HEK293 (cell line): ENCODE results near the gene TRPV2.

Experiments used
- CTCF ChIA-PET: fragments of 350-600 bp; formaldehyde crosslinking; extraction: SDS; loops from one replicate; lab custom pipeline; 2021; ENCODE audit warnings: antibody characterized with exemption; lab: Yijun Ruan, JAX
- POLR2A ChIA-PET: fragments of 300-600 bp; formaldehyde crosslinking; extraction: SDS; loops from one replicate; lab custom pipeline; 2020; ENCODE audit warnings: antibody characterized with exemption, inconsistent platforms; lab: Yijun Ruan, JAX
- H3K27ac ChIP-seq: fragments of 200-500 bp; sonication (Bioruptor generic); 2 replicates; pipeline ENCODE4 v1.5.1; 2014; ENCODE audit warnings: low read depth, low read length, control low read depth, inconsistent platforms; ENCODE audit errors: extremely low read depth
- H3K36me3 ChIP-seq, 2 experiments: fragments of 200-500 bp in 1 of 2; sonication (Bioruptor generic) in 1 of 2; 1 replicate in 1 of 2; 2 replicates in 1 of 2; pipeline ENCODE4 v1.5.1; 2014 to 2017; ENCODE audit warnings: inconsistent platforms in 2 of 2, low read length in 2 of 2; ENCODE audit not compliant: control insufficient read depth in 2 of 2, insufficient read depth in 1 of 2
- H3K4me1 ChIP-seq: fragments of 200-500 bp; sonication (Bioruptor generic); 2 replicates; pipeline ENCODE4 v1.5.1; 2014; ENCODE audit warnings: mild to moderate bottlenecking, low read length, inconsistent platforms; ENCODE audit not compliant: control insufficient read depth, insufficient read depth
- H3K4me3 ChIP-seq: 2 replicates; pipeline ENCODE4 v1.5.1; 2011; ENCODE audit warnings: low read depth, mild to moderate bottlenecking, control low read depth, low read length, moderate library complexity
- H3K9me3 ChIP-seq: fragments of 200-500 bp; sonication (Bioruptor generic); 2 replicates; pipeline ENCODE4 v1.5.1; 2014; ENCODE audit warnings: low read depth, low read length, inconsistent platforms; ENCODE audit not compliant: control insufficient read depth, insufficient read depth
- FEZF1 ChIP-seq: fragments of 450-650 bp; formaldehyde crosslinking; IDR thresholded peaks from 2 replicates; pipeline ENCODE4 v1.5.1; 2016; ENCODE audit warnings: missing biosample characterization, missing genetic modification characterization
- GLIS1 ChIP-seq: fragments of 450-650 bp; formaldehyde crosslinking; IDR thresholded peaks from 2 replicates; pipeline ENCODE4 v1.5.1; 2016; ENCODE audit warnings: missing biosample characterization, missing genetic modification characterization
- HOXA7 ChIP-seq: sonication (generic); formaldehyde crosslinking; IDR thresholded peaks from 2 replicates; pipeline ENCODE4 v1.8.1; 2022; ENCODE audit warnings: missing genetic modification reagents, borderline replicate concordance
- KLF1 ChIP-seq: fragments of 450-650 bp; formaldehyde crosslinking; IDR thresholded peaks from 2 replicates; pipeline ENCODE4 v1.5.1; 2016; ENCODE audit warnings: missing biosample characterization, missing genetic modification characterization
- SALL2 ChIP-seq: fragments of 450-650 bp; formaldehyde crosslinking; IDR thresholded peaks from 2 replicates; pipeline ENCODE4 v1.5.0; 2017; ENCODE audit warnings: missing biosample characterization, mild to moderate bottlenecking, missing genetic modification characterization, borderline replicate concordance
- SCRT2 ChIP-seq: fragments of 450-650 bp; formaldehyde crosslinking; IDR thresholded peaks from 2 replicates; pipeline ENCODE4 v1.5.1; 2016; ENCODE audit warnings: missing biosample characterization, missing genetic modification characterization
- SP7 ChIP-seq: fragments of 450-650 bp; formaldehyde crosslinking; IDR thresholded peaks from 2 replicates; pipeline ENCODE4 v1.5.1; 2016; ENCODE audit warnings: missing biosample characterization, missing genetic modification characterization
- ZBTB1 ChIP-seq: fragments of 450-650 bp; formaldehyde crosslinking; IDR thresholded peaks from 2 replicates; pipeline ENCODE4 v1.5.1; 2016; ENCODE audit warnings: missing biosample characterization, missing genetic modification characterization
- ZBTB17 ChIP-seq: fragments of 450-650 bp; formaldehyde crosslinking; IDR thresholded peaks from 2 replicates; pipeline ENCODE4 v1.5.1; 2016; ENCODE audit warnings: missing biosample characterization, missing genetic modification characterization
- ZEB2 ChIP-seq: fragments of 450-650 bp; formaldehyde crosslinking; IDR thresholded peaks from 2 replicates; pipeline ENCODE4 v1.5.1; 2016; ENCODE audit warnings: missing biosample characterization, missing genetic modification characterization
- ZFP69B ChIP-seq: fragments of 450-650 bp; formaldehyde crosslinking; IDR thresholded peaks from 2 replicates; pipeline ENCODE4 v1.5.1; 2016; ENCODE audit warnings: missing biosample characterization, missing genetic modification characterization
- ZIC2 ChIP-seq: fragments of 450-650 bp; formaldehyde crosslinking; IDR thresholded peaks from 2 replicates; pipeline ENCODE4 v1.5.1; 2016; ENCODE audit warnings: missing biosample characterization, missing genetic modification characterization
- ZNF146 ChIP-seq: fragments of 450-650 bp; formaldehyde crosslinking; IDR thresholded peaks from 2 replicates; pipeline ENCODE4 v1.5.1; 2016; ENCODE audit warnings: missing biosample characterization, missing genetic modification characterization
- ZNF266 ChIP-seq: fragments of 450-650 bp; formaldehyde crosslinking; IDR thresholded peaks from 2 replicates; pipeline ENCODE4 v1.5.1; 2016; ENCODE audit warnings: missing biosample characterization, missing genetic modification characterization, low read depth
- ZNF394 ChIP-seq: fragments of 450-650 bp; formaldehyde crosslinking; IDR thresholded peaks from 2 replicates; pipeline ENCODE4 v1.5.1; 2016; ENCODE audit warnings: missing biosample characterization, missing genetic modification characterization, mild to moderate bottlenecking, moderate library complexity, borderline replicate concordance
- ZNF416 ChIP-seq: fragments of 450-650 bp; formaldehyde crosslinking; IDR thresholded peaks from 2 replicates; pipeline ENCODE4 v1.5.1; 2016; ENCODE audit warnings: missing biosample characterization, missing genetic modification characterization
- ZNF530 ChIP-seq: fragments of 450-650 bp; formaldehyde crosslinking; IDR thresholded peaks from 2 replicates; pipeline ENCODE4 v1.5.1; 2016; ENCODE audit warnings: low read depth, missing biosample characterization, missing genetic modification characterization
- ZNF600 ChIP-seq: fragments of 450-650 bp; formaldehyde crosslinking; IDR thresholded peaks from 2 replicates; pipeline ENCODE4 v1.5.1; 2016; ENCODE audit warnings: missing biosample characterization, missing genetic modification characterization
- ZNF623 ChIP-seq: fragments of 450-650 bp; formaldehyde crosslinking; IDR thresholded peaks from 2 replicates; pipeline ENCODE4 v1.5.1; 2016; ENCODE audit warnings: missing biosample characterization, missing genetic modification characterization
- ZNF629 ChIP-seq: fragments of 450-650 bp; formaldehyde crosslinking; IDR thresholded peaks from 2 replicates; pipeline ENCODE4 v1.5.1; 2017; ENCODE audit warnings: missing biosample characterization, missing genetic modification characterization
- ZNF658 ChIP-seq: fragments of 450-650 bp; formaldehyde crosslinking; IDR thresholded peaks from 2 replicates; pipeline ENCODE4; 2016; ENCODE audit warnings: missing biosample characterization, missing genetic modification characterization
- ZNF76 ChIP-seq: fragments of 450-650 bp; formaldehyde crosslinking; IDR thresholded peaks from 2 replicates; pipeline ENCODE4; 2016; ENCODE audit warnings: low read depth, missing biosample characterization, missing genetic modification characterization, borderline replicate concordance
- ZSCAN16 ChIP-seq: fragments of 450-650 bp; formaldehyde crosslinking; IDR thresholded peaks from 2 replicates; pipeline ENCODE4 v1.5.1; 2016; ENCODE audit warnings: missing biosample characterization, missing genetic modification characterization
- TF ChIP-seq, protein P1 (sequence below): fragments of 450-650 bp; formaldehyde crosslinking; IDR thresholded peaks from 2 replicates; pipeline ENCODE4 v1.5.1; 2016; ENCODE audit warnings: missing biosample characterization, missing genetic modification characterization
- TF ChIP-seq, protein P2 (sequence below): fragments of 450-650 bp; formaldehyde crosslinking; IDR thresholded peaks from 2 replicates; pipeline ENCODE4 v1.5.1; 2016; ENCODE audit warnings: missing biosample characterization, missing genetic modification characterization

The TRPV2 gene

DNA sequence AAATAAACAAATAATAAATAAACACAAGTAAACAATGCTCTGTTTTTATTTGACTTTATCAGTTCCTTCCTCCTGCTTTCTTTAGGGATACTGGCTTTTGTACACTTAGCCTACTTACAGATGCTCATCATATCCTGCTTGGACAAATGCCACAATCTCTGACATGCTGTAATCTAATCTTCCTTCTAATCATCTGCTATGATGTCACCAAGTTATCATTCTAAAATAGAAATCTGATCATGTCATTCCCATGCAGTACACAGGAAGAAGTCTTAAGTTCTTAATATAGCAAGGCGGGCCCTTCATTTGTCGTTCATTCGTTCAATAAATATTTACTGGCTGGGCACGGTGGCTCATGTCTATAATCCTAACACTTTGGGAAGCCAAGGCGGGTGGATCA is 43.6 kb upstream of the TRPV2 start (continued):
- TF ChIP-seq ZBTB17 (tag by site-specific recombination), result 0 out of 2 replicates have a peak, but pooled peaks have one; percentile 29

DNA sequence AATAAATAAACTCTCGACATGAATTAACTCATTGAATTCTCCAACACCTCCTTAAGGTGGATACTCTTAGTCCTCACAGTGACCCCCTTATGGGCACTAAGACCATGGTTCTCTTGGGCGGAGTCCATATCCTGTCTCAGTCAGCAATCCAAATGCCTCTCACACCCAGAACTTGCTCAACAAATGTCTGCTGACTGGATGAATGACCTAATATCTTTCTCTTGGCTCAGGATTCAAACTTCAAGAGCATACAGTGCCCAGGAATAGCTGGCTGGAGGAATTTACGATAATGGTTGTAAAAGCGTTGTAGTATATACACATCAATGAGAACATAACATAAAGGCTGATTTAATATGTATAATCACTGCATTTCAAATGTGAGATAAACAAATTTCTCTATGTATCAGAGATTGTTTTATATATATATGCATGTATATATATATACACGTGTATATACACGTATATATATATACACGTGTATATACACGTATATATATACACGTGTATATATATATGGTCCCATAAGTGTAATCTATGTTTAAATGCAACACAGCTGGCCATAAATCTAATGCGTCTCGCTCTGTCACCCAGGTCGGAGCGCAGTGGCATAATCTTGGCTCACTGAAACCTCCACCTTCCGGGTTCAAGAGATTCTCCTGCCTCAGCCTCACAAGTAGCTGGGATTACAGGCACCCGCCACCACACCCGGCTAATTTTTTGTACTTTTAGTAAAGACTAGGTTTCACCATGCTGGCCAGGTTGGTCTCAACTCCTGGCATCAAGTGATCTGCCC is 41.0 kb upstream of the TRPV2 start:
- CTCF ChIA-PET, result interaction anchor here (0.7 to 9.7 kb wide), 3 partner anchors 11 to 59 kb away, joined by 3 to 93 read pairs (median 9); no protein-coding TSS in a partner anchor
- no peaks in the 10 kb centered on the region; a peak in 1 of 3 replicates for H3K36me3 ChIP-seq
- TF ChIP-seq ZEB2 (tag by site-specific recombination) (peak; percentile 27; the same call in 1 of the 2 replicates), ZNF266 (tag by site-specific recombination) (no peak), ZNF394 (tag by site-specific recombination) (0 out of 2 replicates have a peak, but pooled peaks have one; percentile 30), FEZF1 (no peak), ZBTB1 (tag by site-specific recombination) (no peak), KLF1 (tag by site-specific recombination) (peak; percentile 63), ZNF76 (tag by site-specific recombination) (no peak), ZNF629 (tag by site-specific recombination) (peak; percentile 43; the same call in 1 of the 2 replicates), HOXA7 (CRISPR knock-in tag) (no peak), ZNF416 (tag by site-specific recombination) (no peak), ZBTB17 (tag by site-specific recombination) (0 out of 2 replicates have a peak, but pooled peaks have one; percentile 43), ZNF530 (tag by site-specific recombination) (no peak), ZNF600 (tag by site-specific recombination) (peak; percentile 75), ZFP69B (tag by site-specific recombination) (no peak), ZSCAN16 (no peak), ZNF623 (tag by site-specific recombination) (no peak), SP7 (tag by site-specific recombination) (no peak), SALL2 (no peak), ZNF146 (tag by site-specific recombination) (no peak), SCRT2 (peak; percentile 46; the same call in 1 of the 2 replicates), ZIC2 (tag by site-specific recombination) (no peak), ZNF658 (tag by site-specific recombination) (no peak), GLIS1 (no peak)
- TF ChIP-seq, protein P1, sequence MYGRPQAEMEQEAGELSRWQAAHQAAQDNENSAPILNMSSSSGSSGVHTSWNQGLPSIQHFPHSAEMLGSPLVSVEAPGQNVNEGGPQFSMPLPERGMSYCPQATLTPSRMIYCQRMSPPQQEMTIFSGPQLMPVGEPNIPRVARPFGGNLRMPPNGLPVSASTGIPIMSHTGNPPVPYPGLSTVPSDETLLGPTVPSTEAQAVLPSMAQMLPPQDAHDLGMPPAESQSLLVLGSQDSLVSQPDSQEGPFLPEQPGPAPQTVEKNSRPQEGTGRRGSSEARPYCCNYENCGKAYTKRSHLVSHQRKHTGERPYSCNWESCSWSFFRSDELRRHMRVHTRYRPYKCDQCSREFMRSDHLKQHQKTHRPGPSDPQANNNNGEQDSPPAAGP, result no peak
- TF ChIP-seq, protein P2, sequence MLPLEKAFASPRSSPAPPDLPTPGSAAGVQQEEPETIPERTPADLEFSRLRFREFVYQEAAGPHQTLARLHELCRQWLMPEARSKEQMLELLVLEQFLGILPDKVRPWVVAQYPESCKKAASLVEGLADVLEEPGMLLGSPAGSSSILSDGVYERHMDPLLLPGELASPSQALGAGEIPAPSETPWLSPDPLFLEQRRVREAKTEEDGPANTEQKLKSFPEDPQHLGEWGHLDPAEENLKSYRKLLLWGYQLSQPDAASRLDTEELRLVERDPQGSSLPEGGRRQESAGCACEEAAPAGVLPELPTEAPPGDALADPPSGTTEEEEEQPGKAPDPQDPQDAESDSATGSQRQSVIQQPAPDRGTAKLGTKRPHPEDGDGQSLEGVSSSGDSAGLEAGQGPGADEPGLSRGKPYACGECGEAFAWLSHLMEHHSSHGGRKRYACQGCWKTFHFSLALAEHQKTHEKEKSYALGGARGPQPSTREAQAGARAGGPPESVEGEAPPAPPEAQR (tag by site-specific recombination), result no peak
- TF ChIP-seq, all 188 proteins: peak for 7
- Histone ChIP-seq H3K4me3 (no peak overlapping the region), H3K9me3 (no peaks in the 10 kb centered on the region), H3K27ac (no peak overlapping the region), H3K4me1 (peaks cover 2% of the 10 kb centered on the region; the same call in 1 of the 2 replicates)
- POLR2A ChIA-PET, result interaction anchor here (1.0 kb wide), 1 partner anchor 10 kb away, joined by 3 read pairs; no protein-coding TSS in a partner anchor
